HL-60 (cell line): ENCODE measurements around the gene KCNMA1.

Experiments
- CTCF ChIP-seq: IDR thresholded peaks from one replicate; pipeline ENCODE4 v1.5.1; 2011; ENCODE audit warnings: low read length, control low read depth, inconsistent platforms; ENCODE audit not compliant: insufficient read depth
- GABPA ChIP-seq: IDR thresholded peaks from 2 replicates; pipeline ENCODE4 v1.6.1; 2012; ENCODE audit warnings: low read depth
- POLR2AphosphoS5 ChIP-seq: IDR thresholded peaks from 2 replicates; pipeline ENCODE4 v1.6.1; 2012; ENCODE audit warnings: low read depth
- REST ChIP-seq: IDR thresholded peaks from 2 replicates; pipeline ENCODE4 v1.6.1; 2012; ENCODE audit warnings: low read depth; ENCODE audit not compliant: insufficient replicate concordance
- SPI1 ChIP-seq: IDR thresholded peaks from 2 replicates; pipeline ENCODE4 v1.6.1; 2012; ENCODE audit warnings: low read depth, mild to moderate bottlenecking, borderline replicate concordance

GRCh38 chr10:77091597-77092165, 545.9 kb downstream of the KCNMA1 start:
- no peak for TF ChIP-seq POLR2AphosphoS5
- TF ChIP-seq CTCF = no peak
- no peak for TF ChIP-seq REST
- no peak for TF ChIP-seq SPI1
- TF ChIP-seq GABPA = no peak
